GOT3 (cell line): ENCODE results near the gene LDHB.
A peak's percentile ranks its signal among the peaks of the same experiment; 100 is the strongest.
"Not testable (repeated sequence)": the region's sequence is repeated elsewhere in the genome, so short reads cannot be mapped to it uniquely, and the experiment has no call there.

Experiments
- DNase-seq: peaks from one replicate; lab custom pipeline; 2025; ENCODE audit warnings: mixed read lengths; lab: John Stamatoyannopoulos, UW

The LDHB gene

DNA sequence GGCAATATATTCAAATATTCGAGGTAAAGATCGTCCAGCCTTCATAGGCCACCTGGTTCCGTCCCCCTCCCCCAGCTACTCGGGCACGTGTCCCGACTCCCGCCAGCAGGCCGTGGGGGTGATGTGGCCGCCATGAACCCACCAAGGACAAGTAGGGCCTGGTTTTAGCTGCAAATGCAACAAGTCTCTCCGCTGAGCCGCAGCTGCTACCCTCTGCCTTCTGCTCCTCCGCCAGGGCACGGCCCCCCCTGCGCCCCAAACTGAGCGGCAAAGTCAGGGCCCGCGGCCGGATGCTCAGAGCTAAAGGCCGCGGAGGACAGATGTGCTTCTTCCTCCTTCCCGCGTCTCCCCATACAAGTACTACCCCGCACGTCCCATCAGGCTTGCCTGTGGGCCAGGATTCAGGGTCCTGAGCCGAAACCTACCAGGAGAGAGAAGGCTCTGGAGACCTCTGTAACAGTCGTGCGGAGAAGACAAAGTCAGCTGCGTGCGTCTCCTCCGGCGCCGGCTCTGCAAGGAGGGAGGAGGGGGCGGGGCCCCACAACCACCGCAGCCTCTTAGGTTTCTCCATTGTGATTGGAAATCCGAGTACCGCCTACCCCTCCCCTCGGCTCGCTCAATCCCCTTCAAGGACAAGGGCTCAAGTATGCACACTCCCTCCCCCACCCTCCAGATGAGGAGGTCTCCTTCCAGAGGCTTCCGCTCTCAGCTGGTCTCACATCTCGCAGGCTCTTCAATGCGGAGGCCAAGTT lies at the start of gene LDHB:
Gene LDHB, minus strand, starts transcription at position 517 of the 752 bp plus-strand sequence. CDS start 3,171 bp downstream, outside the sequence.
- DNase-seq: peak; percentile 57

DNA sequence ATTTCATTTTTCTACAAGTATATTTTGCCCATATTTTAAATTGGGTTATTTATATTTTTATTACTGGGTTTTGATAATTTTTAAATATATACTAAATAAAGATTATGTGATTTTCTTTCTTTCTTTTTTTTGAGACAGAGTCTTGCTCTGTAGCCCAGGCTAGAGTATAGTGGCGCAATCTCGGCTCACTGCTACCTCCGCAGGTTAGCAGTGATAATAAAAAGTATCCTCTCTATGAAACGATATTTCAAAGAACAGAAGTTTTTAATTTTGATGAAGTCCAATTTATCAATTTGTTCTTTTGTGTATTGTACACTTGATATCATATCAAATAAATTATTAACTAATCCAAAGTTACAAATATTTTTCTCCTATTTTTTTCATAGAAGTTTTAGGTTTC lies 47.2 kb upstream of the LDHB start:
- no peak for DNase-seq

DNA sequence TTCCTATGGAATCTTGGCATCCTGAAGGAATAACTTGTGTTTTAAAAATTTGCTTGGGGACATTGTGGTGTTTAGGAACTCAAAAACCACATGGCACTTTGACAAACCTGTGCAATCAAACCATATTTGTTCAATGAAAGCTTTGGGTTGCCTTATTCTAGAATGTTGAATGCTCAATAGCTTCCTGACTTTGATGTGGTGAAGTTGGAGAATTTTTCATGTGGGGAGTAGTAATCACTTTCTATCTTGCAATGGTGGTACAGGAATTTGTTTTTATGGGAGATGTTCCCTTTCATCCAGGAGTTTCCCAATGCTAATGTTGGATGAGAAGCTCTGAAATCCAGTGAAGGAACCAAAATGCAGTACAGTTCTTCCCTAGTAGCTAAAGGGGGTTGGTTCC lies 42.2 kb upstream of the LDHB start:
- no peak for DNase-seq

DNA sequence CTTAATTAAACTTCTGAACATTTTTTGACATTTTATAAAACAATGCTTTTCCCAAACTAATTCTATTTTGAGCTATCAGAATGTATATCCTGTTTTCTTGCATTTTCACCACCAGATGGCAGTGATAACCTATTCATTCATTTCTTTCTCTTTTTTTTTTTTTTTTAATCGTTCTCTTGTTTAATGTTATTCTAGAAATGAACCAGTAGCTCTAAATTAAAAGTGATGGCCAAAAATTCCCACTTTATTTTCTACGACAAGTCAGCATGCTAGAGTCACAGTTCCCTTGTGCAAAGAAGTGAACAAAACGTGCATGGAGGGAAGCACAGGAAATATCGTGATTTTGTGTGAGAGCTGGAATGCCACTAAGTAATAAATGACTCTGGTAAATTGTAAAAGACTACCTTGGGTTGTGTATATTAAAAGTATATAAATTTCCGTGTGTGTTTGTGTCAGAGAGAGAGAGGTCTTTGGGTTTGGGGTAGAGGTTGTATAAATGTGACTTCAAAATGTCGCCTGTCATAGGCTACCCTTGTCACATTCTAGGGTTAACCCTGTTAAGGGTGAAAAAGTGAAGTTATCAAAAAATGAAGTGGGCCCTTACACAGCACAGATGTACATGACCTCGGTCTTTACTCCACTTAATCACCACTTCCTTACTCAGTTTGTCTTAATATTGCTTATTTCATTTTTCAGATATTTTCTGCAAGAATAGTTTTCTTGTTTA lies 40.4 kb upstream of the LDHB start:
- no peak for DNase-seq

DNA sequence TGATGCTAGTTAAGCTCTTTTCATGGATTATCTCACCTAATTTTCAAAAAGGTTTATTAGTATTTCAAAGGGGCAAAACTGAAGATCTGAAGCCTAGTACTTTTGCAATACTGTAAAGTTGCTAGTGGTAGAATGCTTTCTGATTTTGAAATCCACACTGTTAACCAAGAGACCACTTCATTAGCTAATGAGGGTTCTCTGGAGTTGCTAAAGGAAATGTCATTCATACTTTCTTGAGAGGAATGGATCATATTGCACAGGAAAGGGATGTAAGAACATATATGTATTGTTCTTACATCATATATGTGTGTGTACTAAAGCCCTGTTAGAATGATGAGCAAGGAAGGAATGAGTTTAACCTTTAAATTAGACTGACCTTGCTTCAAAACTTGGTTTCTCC lies 39.0 kb upstream of the LDHB start:
- DNase-seq: no peak

DNA sequence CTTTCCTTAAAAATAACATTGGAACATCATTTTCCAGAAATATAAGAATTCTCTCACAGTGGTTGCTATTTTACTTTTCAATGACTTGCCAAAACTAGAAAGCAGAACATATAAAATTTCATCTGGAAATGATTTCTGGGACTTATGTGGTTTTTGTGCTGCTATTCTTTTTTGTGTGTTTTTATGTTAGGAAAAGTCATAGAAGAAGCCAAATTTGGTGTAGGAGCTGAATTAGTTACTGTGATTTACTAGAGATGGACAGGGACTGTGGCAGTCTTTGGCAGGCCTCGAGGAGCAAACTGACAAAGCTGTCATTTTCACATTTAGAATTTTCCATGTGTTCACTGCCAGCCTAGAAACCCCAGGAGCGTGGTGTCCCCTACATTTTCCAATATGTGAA lies 38.3 kb upstream of the LDHB start:
- no peak for DNase-seq

DNA sequence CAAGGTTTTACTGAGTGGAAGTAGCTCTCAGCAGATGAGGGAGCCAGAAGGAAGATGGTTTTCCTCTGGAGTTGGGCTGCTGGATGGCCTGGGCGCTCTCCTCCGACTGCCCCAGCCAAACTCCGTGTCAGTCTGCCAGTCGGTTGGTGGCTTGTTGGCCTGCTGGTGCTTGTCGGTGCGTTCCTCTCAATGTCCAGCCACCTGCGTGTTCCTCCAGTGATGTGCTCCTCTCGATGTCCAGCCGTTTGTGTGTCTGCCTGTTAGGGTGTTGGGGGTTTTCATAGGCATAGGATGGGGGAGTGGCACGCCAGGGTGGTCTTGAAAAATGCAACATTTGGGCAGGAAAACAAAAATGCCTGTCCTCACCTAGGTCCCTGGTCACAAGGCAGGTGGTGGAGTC lies 37.0 kb upstream of the LDHB start:
- no peak for DNase-seq

DNA sequence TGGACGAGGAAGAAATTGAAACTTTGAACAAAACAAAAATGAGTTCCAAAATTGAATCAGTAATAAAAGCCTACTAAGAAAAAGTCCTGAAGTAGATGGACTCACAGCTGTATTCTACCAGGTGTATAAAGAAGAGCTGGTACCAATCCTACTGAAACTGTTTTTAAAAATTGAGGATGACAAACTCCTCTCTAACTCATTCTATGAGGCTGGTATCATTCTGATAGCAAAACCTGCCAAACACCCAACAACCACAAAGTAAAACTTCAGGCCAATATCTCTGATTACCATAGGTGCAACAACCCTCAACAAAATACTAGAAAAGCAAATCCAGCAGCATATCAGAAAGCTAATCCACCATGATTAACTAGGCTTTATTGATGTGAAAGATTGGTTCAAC lies 33.9 kb upstream of the LDHB start:
- no peak for DNase-seq

DNA sequence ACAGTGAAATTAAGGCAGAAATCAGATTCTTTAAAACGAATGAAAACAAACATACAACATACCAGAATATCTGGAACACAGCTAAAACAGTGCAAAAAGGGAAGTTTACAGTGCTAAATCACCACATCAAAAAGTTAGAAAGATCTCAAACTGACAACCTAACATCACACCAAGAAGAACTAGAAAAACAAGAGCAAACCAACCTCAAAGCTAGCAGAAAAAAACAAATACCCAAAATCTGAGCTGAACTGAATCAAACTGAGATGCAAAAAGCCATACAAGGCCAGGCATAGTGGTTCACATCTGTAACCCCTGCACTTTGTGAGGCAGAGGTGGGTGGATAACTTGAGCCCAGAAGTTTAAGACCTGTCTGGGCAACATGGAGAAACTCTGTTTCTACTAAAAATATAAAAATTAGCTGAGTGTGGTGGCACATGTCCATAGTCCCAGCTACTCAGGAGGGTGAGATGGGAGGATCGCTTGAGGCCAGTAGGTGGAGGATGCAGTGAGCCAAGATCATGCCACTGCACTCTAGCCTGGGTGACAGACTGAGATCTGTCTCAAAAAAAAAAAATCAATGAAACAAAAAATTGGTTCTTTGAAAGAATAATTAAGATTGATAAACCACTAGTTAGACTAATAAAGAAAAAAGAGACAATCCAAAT lies 33.2 kb upstream of the LDHB start:
- DNase-seq: no peak

DNA sequence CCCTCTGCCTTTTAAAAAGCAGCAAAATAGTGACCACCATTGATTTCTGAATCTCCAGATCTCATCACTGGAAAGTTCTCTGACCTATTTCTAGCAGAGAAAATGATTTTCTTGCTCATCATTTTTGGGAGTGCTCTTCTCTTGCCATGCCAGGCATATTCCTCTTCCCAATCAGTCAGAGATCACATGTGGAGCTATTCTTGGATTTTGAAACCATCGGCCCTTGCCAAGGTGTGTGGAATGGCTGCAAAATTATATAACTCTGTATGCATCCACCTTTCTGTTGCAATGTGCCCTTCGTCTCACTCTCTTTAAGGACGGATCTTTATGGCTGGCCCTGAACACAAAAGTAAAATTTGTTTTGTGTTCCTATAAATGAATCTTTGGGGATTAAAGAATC lies 25.5 kb upstream of the LDHB start:
- no peak for DNase-seq

DNA sequence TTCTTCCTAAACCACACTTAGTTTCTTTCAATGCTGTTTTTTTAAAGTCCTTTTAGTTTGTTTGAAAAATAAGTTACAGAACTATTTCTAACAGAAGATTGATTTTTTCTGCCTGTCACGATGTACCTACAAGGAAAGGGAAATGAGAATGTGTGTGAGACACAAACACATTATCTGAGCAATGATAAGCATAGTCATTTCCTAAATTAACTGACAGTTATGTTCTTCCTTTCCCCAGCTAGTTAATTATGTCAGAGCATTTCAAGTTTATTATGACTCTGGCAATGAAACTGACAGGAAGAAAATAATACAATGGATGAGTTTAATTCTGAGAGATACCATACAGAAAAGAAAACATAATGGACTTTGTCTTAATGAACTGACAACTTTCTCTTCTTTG lies 21.3 kb upstream of the LDHB start:
- DNase-seq: no peak

DNA sequence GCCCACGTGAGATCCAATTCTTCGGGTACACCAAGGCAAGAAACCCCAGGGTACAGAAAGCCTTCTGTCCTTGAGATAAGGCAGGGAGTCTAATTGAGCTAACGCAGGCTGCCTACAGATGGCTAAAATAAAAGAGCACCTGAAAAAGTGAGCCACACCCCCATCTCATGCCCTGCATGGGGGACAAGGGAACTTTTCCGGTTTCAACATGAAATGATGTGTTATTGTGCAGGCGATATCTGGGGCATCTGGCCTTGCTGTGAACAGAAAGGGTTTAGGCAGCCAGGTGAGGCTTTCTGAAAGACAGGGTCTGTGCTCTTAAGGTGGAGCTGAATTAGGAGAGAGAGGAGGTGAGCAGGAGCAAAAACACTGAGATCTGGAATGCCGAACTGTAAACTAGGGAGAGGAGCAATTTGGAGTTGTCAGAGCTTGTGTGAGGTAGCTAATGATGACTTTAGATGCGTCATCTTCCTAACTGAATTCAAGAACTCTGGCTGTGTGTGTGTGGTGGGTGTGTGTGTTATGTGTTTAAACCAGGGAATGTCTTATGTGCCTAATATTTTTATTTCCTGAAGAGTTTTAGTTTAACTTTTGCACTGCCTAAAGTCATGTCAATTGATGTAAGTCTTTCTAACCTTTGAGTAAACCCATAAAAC lies 20.1 kb upstream of the LDHB start:
- no peak for DNase-seq

DNA sequence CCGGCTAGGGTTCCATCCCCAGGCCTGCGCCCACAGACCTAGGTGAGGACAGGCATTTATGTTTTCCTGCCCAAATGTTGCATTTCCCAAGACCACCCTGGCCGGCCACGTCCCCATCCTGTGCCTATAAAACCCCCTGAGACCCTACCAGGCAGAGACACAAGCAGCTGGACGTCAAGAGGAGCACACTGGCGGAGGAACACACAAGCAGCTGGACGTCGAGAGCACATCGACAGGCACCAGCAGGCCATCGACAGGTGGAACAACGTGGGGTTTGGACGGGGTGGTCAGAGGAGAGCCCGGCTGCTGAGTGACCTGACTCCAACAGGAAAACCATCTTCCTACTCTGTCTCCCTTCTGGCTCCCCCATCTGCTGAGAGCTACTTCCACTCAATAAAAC lies 19.6 kb upstream of the LDHB start:
- no peak for DNase-seq

DNA sequence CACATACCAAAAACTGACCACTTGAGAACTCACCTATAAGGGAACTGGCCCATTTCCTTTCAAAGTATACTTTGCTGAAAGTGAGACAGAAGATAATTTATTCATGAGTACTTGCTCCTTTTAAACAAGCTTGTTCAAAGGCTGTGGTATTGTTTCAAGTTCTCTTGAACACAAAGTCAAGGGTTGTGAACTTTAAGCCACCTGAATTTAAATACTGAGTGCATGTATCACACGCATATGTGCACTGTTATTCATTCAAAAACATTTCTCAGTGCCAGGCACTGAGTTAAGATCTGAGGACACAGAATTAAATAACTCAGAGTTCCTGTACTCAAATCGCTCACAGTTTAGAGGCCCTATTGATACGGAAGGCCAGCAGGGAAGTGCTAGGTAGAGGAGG lies 19.1 kb upstream of the LDHB start:
- no peak for DNase-seq

DNA sequence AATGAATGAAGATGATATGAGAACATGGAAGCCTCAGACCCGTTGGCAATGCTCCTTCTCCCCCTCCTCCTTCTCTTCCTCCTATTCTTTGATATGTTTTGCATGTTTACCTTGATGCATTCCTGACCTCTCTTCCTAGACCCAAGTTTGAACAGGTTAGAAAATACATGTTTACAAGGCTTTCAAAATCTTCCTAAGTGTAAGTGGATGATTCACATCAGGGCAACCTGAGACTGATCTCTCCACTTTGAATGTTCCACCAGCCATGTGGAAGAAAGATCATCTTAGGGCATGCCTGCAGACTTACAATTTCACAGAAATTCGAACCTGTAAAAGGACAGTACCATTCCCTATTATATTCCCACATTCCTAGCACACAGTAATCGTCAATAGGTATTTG lies 18.0 kb upstream of the LDHB start:
- DNase-seq: no peak

DNA sequence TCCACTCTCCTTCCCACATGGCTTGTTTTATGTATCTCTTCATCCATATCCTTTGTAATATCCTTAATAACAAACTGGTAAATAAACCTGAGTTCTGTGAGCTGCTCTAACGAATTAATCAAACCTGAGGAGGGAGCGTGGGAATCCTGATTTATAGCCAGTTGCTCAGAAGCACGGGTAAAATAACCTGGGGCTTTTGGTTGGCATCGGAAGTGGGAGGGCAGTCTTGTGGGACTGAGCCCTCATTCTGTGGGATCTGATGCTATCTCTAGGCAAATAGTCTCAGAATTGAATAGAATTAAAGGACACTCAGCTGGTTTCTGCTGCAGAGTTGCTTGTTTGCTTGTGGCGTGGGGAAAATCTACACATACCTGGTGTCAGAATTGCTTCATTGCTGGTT lies 17.5 kb upstream of the LDHB start:
- no peak for DNase-seq

DNA sequence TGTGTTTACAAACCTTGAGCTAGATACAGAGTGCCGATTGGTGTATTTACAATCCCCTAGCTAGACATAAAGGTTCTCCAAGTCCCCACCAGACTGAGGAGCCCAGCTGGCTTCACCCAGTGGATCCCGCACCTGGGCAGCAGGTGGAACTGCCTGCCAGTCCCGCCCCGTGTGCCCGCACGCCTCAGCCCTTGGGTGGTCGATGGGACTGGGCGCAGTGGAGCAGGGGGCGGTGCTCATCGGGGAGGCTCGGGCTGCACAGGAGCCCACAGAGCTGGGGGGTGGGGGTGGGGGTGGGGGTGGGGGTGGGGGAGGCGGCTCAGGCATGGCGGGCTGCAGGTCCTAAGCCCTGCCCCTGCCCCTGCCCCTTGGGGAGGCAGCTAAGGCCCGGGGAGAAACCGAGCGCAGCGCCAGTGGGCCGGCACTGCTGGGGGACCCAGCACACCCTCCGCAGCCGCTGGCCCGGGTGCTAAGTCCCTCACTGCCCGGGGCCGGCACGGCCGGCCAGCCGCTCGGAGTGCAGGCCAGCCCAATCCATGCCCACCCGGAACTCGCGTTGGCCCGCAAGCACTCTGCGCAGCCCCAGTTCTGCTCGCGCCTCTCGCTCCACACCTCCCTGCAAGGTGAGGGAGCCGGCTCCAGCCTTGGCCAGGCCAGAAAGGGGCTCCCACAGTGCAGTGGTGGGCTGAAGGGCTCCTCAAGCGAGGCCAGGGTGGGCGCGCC lies 16.3 kb upstream of the LDHB start:
- DNase-seq: not testable (repeated sequence)

DNA sequence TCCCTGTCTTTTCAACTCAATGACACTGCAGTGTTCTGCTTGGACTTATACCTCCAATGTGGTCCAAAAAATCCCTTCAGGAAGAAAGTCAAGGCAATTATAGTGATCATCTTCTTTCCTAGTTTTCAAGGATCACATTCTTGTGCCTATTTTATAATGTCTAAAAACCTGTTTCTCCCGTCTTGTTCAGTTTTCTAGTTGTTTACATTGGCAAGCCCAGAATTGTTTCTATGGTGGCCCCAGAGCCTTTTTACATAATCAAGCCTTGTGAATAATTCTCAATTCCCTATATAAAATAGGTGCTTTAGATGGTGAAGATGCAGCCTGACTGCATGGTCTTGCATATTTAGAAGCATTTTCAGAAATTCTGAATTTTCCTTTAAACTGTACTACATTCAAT lies 14.5 kb upstream of the LDHB start:
- no peak for DNase-seq

DNA sequence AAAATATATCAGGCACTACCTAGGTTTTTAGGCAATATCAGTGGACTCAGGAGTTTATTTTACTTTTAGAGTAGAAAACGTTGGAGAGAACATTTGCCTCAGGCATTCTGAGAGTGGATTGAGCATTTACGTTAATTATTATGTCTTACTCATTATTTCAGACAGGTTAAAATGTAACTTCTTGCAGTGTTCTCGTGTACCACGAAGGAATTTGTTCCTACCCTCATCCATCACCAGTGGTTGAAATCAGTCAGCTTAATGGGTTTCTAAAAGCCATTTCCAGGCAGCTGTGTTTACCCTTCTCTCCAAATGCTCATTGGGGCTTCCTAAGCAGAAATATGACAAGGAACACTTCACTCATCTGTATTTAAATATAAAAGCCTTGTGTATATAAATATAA lies 9.1 kb upstream of the LDHB start:
- DNase-seq: no peak

DNA sequence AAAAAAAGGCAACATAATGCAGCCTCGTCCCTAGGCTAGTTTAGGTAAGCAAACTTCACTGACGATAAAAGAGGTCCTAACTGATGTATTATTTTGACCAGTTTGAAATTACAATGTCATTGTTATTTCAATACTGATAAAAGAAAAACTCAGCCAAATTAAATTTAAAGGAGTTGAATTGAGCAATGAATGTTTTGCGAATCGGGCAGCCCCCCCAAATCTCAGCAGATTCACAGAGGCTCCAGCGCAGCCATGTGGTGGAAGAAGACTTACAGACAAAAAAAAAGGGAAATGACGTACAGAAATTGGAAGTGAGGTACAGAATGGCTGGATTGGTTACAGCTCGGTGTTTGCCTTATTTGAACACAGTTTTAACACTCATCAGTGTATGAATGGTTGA lies 8.2 kb upstream of the LDHB start:
- DNase-seq: no peak

DNA sequence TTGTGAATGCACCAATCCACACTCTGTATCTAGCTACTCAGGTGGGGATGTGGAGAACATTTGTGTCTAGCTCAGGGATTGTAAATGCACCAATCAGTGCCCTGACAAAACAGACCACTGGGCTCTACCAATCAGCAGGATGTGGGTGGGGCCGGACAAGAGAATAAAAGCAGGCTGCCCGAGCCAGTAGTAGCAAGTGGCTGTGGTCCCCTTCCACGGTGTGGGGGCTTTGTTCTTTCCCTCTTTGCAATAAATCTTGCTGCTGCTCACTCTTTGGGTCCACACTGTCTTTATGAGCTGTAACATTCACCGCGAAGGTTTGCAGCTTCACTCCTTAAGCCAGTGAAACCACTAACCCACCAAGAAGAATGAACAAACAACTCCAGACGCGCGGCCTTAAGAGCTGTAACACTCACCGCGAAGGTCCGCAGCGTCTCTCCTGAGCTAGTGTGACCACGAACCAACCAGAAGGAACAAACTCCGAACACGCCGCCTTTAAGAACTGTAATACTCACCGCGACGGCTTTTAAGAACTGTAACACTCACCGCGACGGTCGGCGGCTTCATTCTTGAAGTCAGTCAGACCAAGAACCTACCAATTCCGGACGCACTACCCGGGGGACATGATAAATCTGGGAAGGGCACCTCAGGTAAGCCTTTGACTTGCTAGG lies 4.6 kb upstream of the LDHB start:
- DNase-seq: no peak
